ENCODE results near the gene PPP2R3A.

DNA sequence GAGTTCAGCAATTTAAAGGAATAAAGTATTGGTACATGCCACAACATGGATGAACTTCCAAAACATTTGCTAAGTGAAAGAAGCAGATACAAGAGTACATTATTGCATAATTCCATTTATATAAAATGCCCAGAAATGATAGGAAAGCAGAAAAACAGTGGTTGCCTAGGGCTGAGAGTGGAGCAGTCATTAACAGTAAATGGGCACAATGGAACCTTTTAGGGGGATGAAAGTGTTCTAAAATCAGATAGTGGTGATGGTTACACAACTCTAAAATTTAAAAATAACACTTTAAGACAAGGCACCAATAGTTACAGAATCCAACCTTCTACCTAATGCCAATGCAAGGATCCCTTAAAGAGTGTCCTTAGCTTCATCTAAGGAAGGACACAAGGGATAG, 196.0 kb downstream of the PPP2R3A start:
- no peak for TF ChIP-seq POLR2A (IDR thresholded peaks at IDR 0.05)
- TF ChIP-seq, protein P1, sequence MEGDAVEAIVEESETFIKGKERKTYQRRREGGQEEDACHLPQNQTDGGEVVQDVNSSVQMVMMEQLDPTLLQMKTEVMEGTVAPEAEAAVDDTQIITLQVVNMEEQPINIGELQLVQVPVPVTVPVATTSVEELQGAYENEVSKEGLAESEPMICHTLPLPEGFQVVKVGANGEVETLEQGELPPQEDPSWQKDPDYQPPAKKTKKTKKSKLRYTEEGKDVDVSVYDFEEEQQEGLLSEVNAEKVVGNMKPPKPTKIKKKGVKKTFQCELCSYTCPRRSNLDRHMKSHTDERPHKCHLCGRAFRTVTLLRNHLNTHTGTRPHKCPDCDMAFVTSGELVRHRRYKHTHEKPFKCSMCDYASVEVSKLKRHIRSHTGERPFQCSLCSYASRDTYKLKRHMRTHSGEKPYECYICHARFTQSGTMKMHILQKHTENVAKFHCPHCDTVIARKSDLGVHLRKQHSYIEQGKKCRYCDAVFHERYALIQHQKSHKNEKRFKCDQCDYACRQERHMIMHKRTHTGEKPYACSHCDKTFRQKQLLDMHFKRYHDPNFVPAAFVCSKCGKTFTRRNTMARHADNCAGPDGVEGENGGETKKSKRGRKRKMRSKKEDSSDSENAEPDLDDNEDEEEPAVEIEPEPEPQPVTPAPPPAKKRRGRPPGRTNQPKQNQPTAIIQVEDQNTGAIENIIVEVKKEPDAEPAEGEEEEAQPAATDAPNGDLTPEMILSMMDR (IDR thresholded peaks at IDR 0.05): no peak
